HCT116 (cell line): ENCODE data around the gene THADA. TPM values are rescaled to one million over a fixed set of nuclear protein-coding genes. Genes with fewer than 3 reads are reported as not detected.

Source experiments
- ATAC-seq: fragments of 200-7000 bp; cut with Tn5 transposase; 2 replicates; pipeline ENCODE4 v1.9.1; 2020; ENCODE audit warnings: mild to moderate bottlenecking, moderate library complexity
- BruUV-seq: library from RNA; stranded (reverse); fragments of 400-500 nt; replicated peaks from 2 replicates; lab custom pipeline; 2021; lab: Mats Ljungman, UMichigan
- CTCF ChIA-PET: fragments of 300-600 bp; sonication (Branson Sonifier 250); formaldehyde crosslinking; loops from one replicate; lab custom pipeline; 2021; ENCODE audit warnings: antibody characterized with exemption; lab: Charles Lee
- POLR2A ChIA-PET: fragments of 300-600, 350-600 bp; sonication (Branson Sonifier 250); formaldehyde crosslinking; loops from one replicate; lab custom pipeline; 2021; ENCODE audit warnings: antibody characterized with exemption; lab: Charles Lee
- RAD21 ChIA-PET, 2 experiments: fragments of 300-600 bp; sonication (Branson Sonifier 250); formaldehyde crosslinking; loops; one replicate each; lab custom pipeline; 2023; ENCODE audit warnings: low total read pairs in 2 of 2; ENCODE audit not compliant: uncharacterized antibody in 2 of 2, unreplicated experiment in 2 of 2, low non-redundant PET in 1 of 2; lab: Charles Lee
- DNase-seq: peaks from one replicate; pipeline ENCODE4 v3.0.0-alpha.2; 2010; ENCODE audit warnings: low read depth, low spot score
- H2AFZ ChIP-seq: fragments of 200-600 bp; shearing (Covaris generic), sonication (generic); 2 replicates; pipeline ENCODE4 v1.6.1; 2017; ENCODE audit warnings: low read depth, mixed run types, mixed read lengths, antibody characterized with exemption, low read length; ENCODE audit not compliant: poor library complexity, severe bottlenecking
- H3K27ac ChIP-seq: 2 replicates; pipeline ENCODE4 v1.5.1; 2012; ENCODE audit warnings: low read depth, low read length
- H3K27me3 ChIP-seq: fragments of 200-600 bp; sonication (generic); 2 replicates; pipeline ENCODE4 v1.6.1; 2016; ENCODE audit warnings: mixed run types, low read length, mixed read lengths; ENCODE audit not compliant: insufficient read depth
- H3K36me3 ChIP-seq, 2 experiments: fragments of 200-500 bp in 1 of 2; fragments of 200-600 bp in 1 of 2; sonication (Bioruptor generic) in 1 of 2; sonication (generic) in 1 of 2; 2 replicates each; pipeline versions ENCODE4 v1.5.1 to v1.6.1; 2014 to 2016; ENCODE audit warnings: low read length in 2 of 2, inconsistent platforms in 1 of 2, mixed read lengths in 1 of 2, mixed run types in 1 of 2; ENCODE audit not compliant: insufficient read depth in 2 of 2, control insufficient read depth in 1 of 2
- H3K4me1 ChIP-seq, 2 experiments: fragments of 200-600 bp in 1 of 2; sonication (generic) in 1 of 2; 2 replicates each; pipeline versions ENCODE4 v1.5.1 to v1.6.1; 2012 to 2017; ENCODE audit warnings: low read length in 2 of 2, inconsistent platforms in 1 of 2, mild to moderate bottlenecking in 1 of 2, mixed read lengths in 1 of 2, mixed run types in 1 of 2, moderate library complexity in 1 of 2; ENCODE audit not compliant: insufficient read depth in 2 of 2, control insufficient read depth in 1 of 2
- H3K4me2 ChIP-seq: fragments of 200-600 bp; sonication (generic); 2 replicates; pipeline ENCODE4 v1.6.1; 2017; ENCODE audit warnings: mixed run types, low read length, mixed read lengths
- H3K4me3 ChIP-seq, 2 experiments: fragments of 200-600 bp in 1 of 2; sonication (generic) in 1 of 2; replicated peaks in 1 of 2; 2 replicates each; pipeline ENCODE4 v1.5.1; 2011 to 2016; ENCODE audit warnings: low read length in 2 of 2, control low read depth in 1 of 2, low read depth in 1 of 2, mild to moderate bottlenecking in 1 of 2, mixed read lengths in 1 of 2, mixed run types in 1 of 2
- H3K79me2 ChIP-seq: fragments of 200-600 bp; sonication (generic); 2 replicates; pipeline ENCODE4 v1.6.1; 2017; ENCODE audit warnings: mild to moderate bottlenecking, mixed run types, low read length, moderate library complexity, mixed read lengths; ENCODE audit not compliant: insufficient read depth
- H3K9ac ChIP-seq: fragments of 200-600 bp; sonication (generic); 2 replicates; pipeline ENCODE4 v1.6.1; 2016; ENCODE audit warnings: low read length, mixed read lengths
- H3K9me2 ChIP-seq: fragments of 200-600 bp; sonication (generic), shearing (Covaris generic); 2 replicates; pipeline ENCODE4 v1.6.1; 2017; ENCODE audit warnings: mixed run types, mild to moderate bottlenecking, moderate library complexity; ENCODE audit not compliant: insufficient read depth
- H3K9me3 ChIP-seq, 2 experiments: fragments of 200-500 bp in 1 of 2; fragments of 200-600 bp in 1 of 2; sonication (Bioruptor generic) in 1 of 2; sonication (generic) in 1 of 2; 2 replicates each; pipeline ENCODE4 v1.6.1; 2014 to 2017; ENCODE audit warnings: low read length in 2 of 2, mixed read lengths in 2 of 2, inconsistent platforms in 1 of 2, low read depth in 1 of 2, mild to moderate bottlenecking in 1 of 2, mixed run types in 1 of 2, moderate library complexity in 1 of 2; ENCODE audit not compliant: control insufficient read depth in 1 of 2, insufficient read depth in 1 of 2
- H4K20me1 ChIP-seq: fragments of 200-600 bp; sonication (generic), shearing (Covaris generic); 2 replicates; pipeline ENCODE4 v1.6.1; 2017; ENCODE audit warnings: mixed run types, mild to moderate bottlenecking, moderate library complexity; ENCODE audit not compliant: insufficient read depth
- CBX3 ChIP-seq: IDR thresholded peaks from 2 replicates; pipeline ENCODE4 v1.6.1; 2012; ENCODE audit warnings: low read depth
- EGR1 ChIP-seq: IDR thresholded peaks from 2 replicates; pipeline ENCODE4 v1.6.1; 2012; ENCODE audit warnings: low read depth
- RAD21 ChIP-seq: IDR thresholded peaks from 2 replicates; pipeline ENCODE4 v1.6.1; 2012; ENCODE audit warnings: low read depth, mild to moderate bottlenecking
- SIN3A ChIP-seq: IDR thresholded peaks from 2 replicates; pipeline ENCODE4 v1.6.1; 2012; ENCODE audit warnings: low read depth
- intact Hi-C: fragments of 100-400 bp; cut with micrococcal nuclease; formaldehyde crosslinking; loops from 2 replicates; pipeline ENCODE4 v1.10.0; 2022
- total RNA-seq: library from RNA; stranded (reverse); gene quantifications from one replicate; pipeline ENCODE4 v1.2.1, GENCODE V29; 2021; ENCODE audit not compliant: unreplicated experiment
- TF ChIP-seq, protein P1 (sequence below), 3 experiments: fragments of 200-600 bp in 1 of 3; sonication (generic) in 1 of 3; IDR thresholded peaks in 2 of 3; conservative IDR thresholded peaks in 1 of 3; 2 replicates each; pipeline ENCODE4 v1.5.1; 2012 to 2017; ENCODE audit warnings: low read depth in 2 of 3, low read length in 2 of 3, antibody characterized with exemption in 1 of 3, borderline replicate concordance in 1 of 3, control low read depth in 1 of 3, mild to moderate bottlenecking in 1 of 3, mixed read lengths in 1 of 3, mixed run types in 1 of 3, moderate library complexity in 1 of 3; ENCODE audit not compliant: insufficient read depth in 1 of 3
- TF ChIP-seq, protein P2 (sequence below): IDR thresholded peaks from 2 replicates; pipeline ENCODE4 v1.6.1; 2012; ENCODE audit warnings: low read depth

The THADA gene
- total RNA-seq, 1 experiment from 2014 or later: 30.7 TPM

DNA sequence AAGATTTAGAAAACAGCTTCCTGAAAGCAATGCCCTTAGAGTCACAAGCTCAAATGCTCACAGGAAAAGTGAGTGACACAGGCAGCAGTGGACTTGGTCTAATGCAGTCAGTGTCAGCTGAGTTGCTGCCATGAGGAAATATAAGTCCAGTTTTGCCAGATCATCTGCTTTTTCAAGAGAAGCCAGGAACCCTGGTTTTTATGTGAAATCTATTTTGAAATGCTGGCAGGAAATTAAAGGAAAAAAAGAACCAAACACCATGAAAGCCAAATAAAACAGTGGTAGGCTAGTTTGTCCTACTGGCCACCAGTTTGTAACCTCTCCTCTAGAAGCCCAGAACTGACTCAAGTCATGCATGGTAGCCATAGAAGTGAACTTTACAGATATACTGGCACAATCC, 109.2 kb downstream of the THADA start (continued):
- TF ChIP-seq, protein P1, sequence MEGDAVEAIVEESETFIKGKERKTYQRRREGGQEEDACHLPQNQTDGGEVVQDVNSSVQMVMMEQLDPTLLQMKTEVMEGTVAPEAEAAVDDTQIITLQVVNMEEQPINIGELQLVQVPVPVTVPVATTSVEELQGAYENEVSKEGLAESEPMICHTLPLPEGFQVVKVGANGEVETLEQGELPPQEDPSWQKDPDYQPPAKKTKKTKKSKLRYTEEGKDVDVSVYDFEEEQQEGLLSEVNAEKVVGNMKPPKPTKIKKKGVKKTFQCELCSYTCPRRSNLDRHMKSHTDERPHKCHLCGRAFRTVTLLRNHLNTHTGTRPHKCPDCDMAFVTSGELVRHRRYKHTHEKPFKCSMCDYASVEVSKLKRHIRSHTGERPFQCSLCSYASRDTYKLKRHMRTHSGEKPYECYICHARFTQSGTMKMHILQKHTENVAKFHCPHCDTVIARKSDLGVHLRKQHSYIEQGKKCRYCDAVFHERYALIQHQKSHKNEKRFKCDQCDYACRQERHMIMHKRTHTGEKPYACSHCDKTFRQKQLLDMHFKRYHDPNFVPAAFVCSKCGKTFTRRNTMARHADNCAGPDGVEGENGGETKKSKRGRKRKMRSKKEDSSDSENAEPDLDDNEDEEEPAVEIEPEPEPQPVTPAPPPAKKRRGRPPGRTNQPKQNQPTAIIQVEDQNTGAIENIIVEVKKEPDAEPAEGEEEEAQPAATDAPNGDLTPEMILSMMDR (IDR thresholded peaks at IDR 0.05 in 2 of 3, conservative IDR thresholded peaks at IDR 0.05 in 1 of 3; ENCODE audit: borderline replicate concordance in 1 of 3, insufficient read depth in 1 of 3, low read depth in 2 of 3, low read length in 2 of 3): no peak
- no peak for TF ChIP-seq CBX3
- TF ChIP-seq EGR1: no peak
- TF ChIP-seq RAD21: no peak
- TF ChIP-seq, all 23 proteins: peak for 0

DNA sequence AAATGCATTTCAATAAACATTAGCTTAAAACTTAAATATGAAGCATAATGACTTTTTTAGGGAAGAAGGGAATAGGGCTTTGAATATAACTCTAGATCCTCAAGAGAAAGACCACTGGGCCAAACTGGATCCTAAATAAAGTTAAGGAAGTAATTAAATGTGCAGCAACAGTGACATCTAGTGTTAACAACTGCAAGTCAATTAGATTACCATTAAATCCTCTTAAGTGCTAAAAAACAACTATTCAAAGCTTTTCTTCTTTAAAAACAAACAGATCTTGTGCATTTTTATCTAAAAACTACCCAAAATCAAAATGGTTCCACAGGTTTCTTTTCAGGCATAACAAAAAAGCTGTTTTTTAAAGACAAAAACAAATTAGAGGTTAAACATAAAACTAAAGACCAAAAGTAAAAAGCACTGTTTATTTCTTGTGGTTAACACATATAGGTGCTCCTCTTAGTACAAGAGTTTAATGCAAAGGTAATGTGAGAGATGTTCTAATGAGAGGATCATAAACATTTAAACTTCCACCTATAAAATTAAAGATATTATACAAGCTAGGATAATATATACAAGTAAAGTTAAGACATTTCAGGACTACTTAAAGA, 111.4 kb downstream of the THADA start:
- Histone ChIP-seq H3K27me3 (no peaks in the 10 kb centered on the region), H3K4me2 (no peak overlapping the region), H3K4me1 (peaks cover 0 to 5% of the 10 kb centered on the region in 2 experiments; a peak in 1 of 4 replicates), H3K9me2 (no peaks in the 10 kb centered on the region), H3K4me3 (no peak overlapping the region), H3K9ac (no peak overlapping the region)
- ChIA-PET RAD21 (interaction anchor here (0.5 to 0.7 kb wide), 3 partner anchors 95 to 511 kb away, joined by 3 to 7 read pairs (median 4); no protein-coding TSS in a partner anchor), POLR2A (interaction anchor here (0.6 to 1.0 kb wide), 3 partner anchors 256 to 300 kb away, joined by 3 to 4 read pairs (median 3); partner anchors contain the start of gene ZFP36L2), CTCF (interaction anchor here (0.6 to 2.6 kb wide), 28 partner anchors 9 to 674 kb away, joined by 3 to 20 read pairs (median 4); partner anchors contain the start of gene ZFP36L2)
- intact Hi-C loops: loop anchor here (1.0 to 2.0 kb wide), 5 partner anchors 353 to 656 kb away; no protein-coding TSS in a partner anchor
- no TSS peak for BruUV-seq
- peak; percentile 73 for DNase-seq
- TF ChIP-seq, protein P2, sequence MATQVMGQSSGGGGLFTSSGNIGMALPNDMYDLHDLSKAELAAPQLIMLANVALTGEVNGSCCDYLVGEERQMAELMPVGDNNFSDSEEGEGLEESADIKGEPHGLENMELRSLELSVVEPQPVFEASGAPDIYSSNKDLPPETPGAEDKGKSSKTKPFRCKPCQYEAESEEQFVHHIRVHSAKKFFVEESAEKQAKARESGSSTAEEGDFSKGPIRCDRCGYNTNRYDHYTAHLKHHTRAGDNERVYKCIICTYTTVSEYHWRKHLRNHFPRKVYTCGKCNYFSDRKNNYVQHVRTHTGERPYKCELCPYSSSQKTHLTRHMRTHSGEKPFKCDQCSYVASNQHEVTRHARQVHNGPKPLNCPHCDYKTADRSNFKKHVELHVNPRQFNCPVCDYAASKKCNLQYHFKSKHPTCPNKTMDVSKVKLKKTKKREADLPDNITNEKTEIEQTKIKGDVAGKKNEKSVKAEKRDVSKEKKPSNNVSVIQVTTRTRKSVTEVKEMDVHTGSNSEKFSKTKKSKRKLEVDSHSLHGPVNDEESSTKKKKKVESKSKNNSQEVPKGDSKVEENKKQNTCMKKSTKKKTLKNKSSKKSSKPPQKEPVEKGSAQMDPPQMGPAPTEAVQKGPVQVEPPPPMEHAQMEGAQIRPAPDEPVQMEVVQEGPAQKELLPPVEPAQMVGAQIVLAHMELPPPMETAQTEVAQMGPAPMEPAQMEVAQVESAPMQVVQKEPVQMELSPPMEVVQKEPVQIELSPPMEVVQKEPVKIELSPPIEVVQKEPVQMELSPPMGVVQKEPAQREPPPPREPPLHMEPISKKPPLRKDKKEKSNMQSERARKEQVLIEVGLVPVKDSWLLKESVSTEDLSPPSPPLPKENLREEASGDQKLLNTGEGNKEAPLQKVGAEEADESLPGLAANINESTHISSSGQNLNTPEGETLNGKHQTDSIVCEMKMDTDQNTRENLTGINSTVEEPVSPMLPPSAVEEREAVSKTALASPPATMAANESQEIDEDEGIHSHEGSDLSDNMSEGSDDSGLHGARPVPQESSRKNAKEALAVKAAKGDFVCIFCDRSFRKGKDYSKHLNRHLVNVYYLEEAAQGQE: no peak
- TF ChIP-seq SIN3A (no peak), RAD21 (peak; percentile 87)
- TF ChIP-seq, protein P1 (IDR thresholded peaks at IDR 0.05 in 2 of 3, conservative IDR thresholded peaks at IDR 0.05 in 1 of 3; ENCODE audit: borderline replicate concordance in 1 of 3, insufficient read depth in 1 of 3, low read depth in 2 of 3, low read length in 2 of 3): peak; percentile 43 to 78 (median 73); a peak in 5 of 6 replicates
- TF ChIP-seq, all 23 proteins: peak for 2
- no peaks in the 10 kb centered on the region for H3K9me3 ChIP-seq
- no peaks in the 10 kb centered on the region for H3K36me3 ChIP-seq
- ATAC-seq: peak; percentile 60; the same call in 1 of the 2 replicates
- no peak overlapping the region for H2AFZ ChIP-seq
- H4K20me1 ChIP-seq: no peaks in the 10 kb centered on the region
- no peaks in the 10 kb centered on the region for H3K79me2 ChIP-seq
- no peak overlapping the region for H3K27ac ChIP-seq
